IMR-90 (cell line): ENCODE measurements around the gene RB1. TPM values are rescaled to one million over a fixed set of nuclear protein-coding genes. Genes with fewer than 3 reads are reported as not detected.

Source experiments
- ATAC-seq: fragments of 200-7000 bp; cut with Tn5 transposase; 2 replicates; pipeline ENCODE4 v1.9.1; 2020; ENCODE audit warnings: low read depth, mild to moderate bottlenecking, moderate library complexity
- BruUV-seq: library from RNA; stranded (reverse); fragments of 400-500 nt; replicated peaks from 2 replicates; lab custom pipeline; 2021; lab: Mats Ljungman, UMichigan
- CTCF ChIA-PET: fragments of 300-600 bp; formaldehyde crosslinking; extraction: SDS; loops from one replicate; lab custom pipeline; 2021; ENCODE audit warnings: antibody characterized with exemption; lab: Yijun Ruan, JAX
- POLR2A ChIA-PET: fragments of 300-600 bp; sonication (Branson Sonifier 250); formaldehyde crosslinking; loops from one replicate; lab custom pipeline; 2022; ENCODE audit warnings: antibody characterized with exemption; ENCODE audit not compliant: unreplicated experiment; lab: Charles Lee
- DNase-seq: peaks from one replicate; pipeline ENCODE4 v3.0.0; 2013
- H2AFZ ChIP-seq: replicated peaks from 2 replicates; pipeline ENCODE3; 2013; ENCODE audit warnings: low read length, mild to moderate bottlenecking; ENCODE audit not compliant: poor library complexity
- H2AK5ac ChIP-seq: 2 replicates; pipeline ENCODE4 v1.6.1; 2013; ENCODE audit warnings: low read depth, low read length, inconsistent platforms
- H2AK9ac ChIP-seq: replicated peaks from 2 replicates; pipeline ENCODE3; 2013; ENCODE audit warnings: mild to moderate bottlenecking, low read depth, low read length, moderate library complexity; ENCODE audit not compliant: poor library complexity
- H2BK120ac ChIP-seq: 2 replicates; pipeline ENCODE4 v1.6.1; 2013; ENCODE audit warnings: low read depth, low read length, inconsistent platforms
- H2BK15ac ChIP-seq: 3 replicates; pipeline ENCODE4 v1.6.1; 2013; ENCODE audit warnings: low read depth, low read length, inconsistent platforms
- H2BK20ac ChIP-seq: 2 replicates; pipeline ENCODE4 v1.6.1; 2013; ENCODE audit warnings: low read depth, mild to moderate bottlenecking, inconsistent platforms, low read length, moderate library complexity
- H2BK5ac ChIP-seq: 2 replicates; pipeline ENCODE4 v1.6.1; 2013; ENCODE audit warnings: mild to moderate bottlenecking, low read depth, low read length, inconsistent platforms; ENCODE audit not compliant: poor library complexity, severe bottlenecking
- H3K14ac ChIP-seq: replicated peaks from 2 replicates; pipeline ENCODE4 v1.6.1; 2013; ENCODE audit warnings: low read depth, low read length, inconsistent platforms
- H3K18ac ChIP-seq: 2 replicates; pipeline ENCODE4 v1.6.1; 2013; ENCODE audit warnings: low read depth, low read length, control low read depth
- H3K23ac ChIP-seq: 2 replicates; pipeline ENCODE4 v1.6.1; 2013; ENCODE audit warnings: low read depth, low read length, inconsistent platforms
- H3K27ac ChIP-seq: 2 replicates; pipeline ENCODE4 v1.5.1; 2013; ENCODE audit warnings: mild to moderate bottlenecking, control low read depth, low read length; ENCODE audit not compliant: insufficient read depth
- H3K27me3 ChIP-seq: 2 replicates; pipeline ENCODE4 v1.6.1; 2013; ENCODE audit warnings: low read length; ENCODE audit not compliant: control insufficient read depth, insufficient read depth
- H3K36me3 ChIP-seq: 2 replicates; pipeline ENCODE4 v1.6.1; 2013; ENCODE audit warnings: low read length, mixed read lengths; ENCODE audit not compliant: control insufficient read depth, insufficient read depth
- H3K4ac ChIP-seq: 2 replicates; pipeline ENCODE4 v1.6.1; 2013; ENCODE audit warnings: low read depth, low read length, inconsistent platforms
- H3K4me1 ChIP-seq: 2 replicates; pipeline ENCODE4 v1.6.1; 2013; ENCODE audit warnings: low read length, mixed read lengths; ENCODE audit not compliant: control insufficient read depth, insufficient read depth
- H3K4me2 ChIP-seq: 2 replicates; pipeline ENCODE4 v1.6.1; 2013; ENCODE audit warnings: low read depth, mild to moderate bottlenecking, control low read depth, low read length, moderate library complexity
- H3K4me3 ChIP-seq: 2 replicates; pipeline ENCODE4 v1.5.1; 2013; ENCODE audit warnings: low read depth, mild to moderate bottlenecking, control low read depth, low read length, moderate library complexity; ENCODE audit not compliant: insufficient read depth
- H3K56ac ChIP-seq: 2 replicates; pipeline ENCODE4 v1.6.1; 2013; ENCODE audit warnings: low read length, inconsistent platforms; ENCODE audit not compliant: insufficient read depth; ENCODE audit errors: extremely low read depth
- H3K79me1 ChIP-seq, 2 experiments: 2 replicates each; pipeline ENCODE4 v1.6.1; 2013; ENCODE audit warnings: low read length in 2 of 2, inconsistent platforms in 1 of 2, low read depth in 1 of 2
- H3K9ac ChIP-seq: 2 replicates; pipeline ENCODE4 v1.6.1; 2013; ENCODE audit warnings: low read depth, low read length, control low read depth
- H3K9me1 ChIP-seq: 2 replicates; pipeline ENCODE4 v1.6.1; 2013; ENCODE audit warnings: low read length, inconsistent platforms; ENCODE audit not compliant: insufficient read depth
- H3K9me3 ChIP-seq: 2 replicates; pipeline ENCODE4 v1.6.1; 2013; ENCODE audit warnings: low read length; ENCODE audit not compliant: control insufficient read depth, insufficient read depth
- H4K20me1 ChIP-seq: 2 replicates; pipeline ENCODE4 v1.6.1; 2013; ENCODE audit warnings: low read length, inconsistent platforms; ENCODE audit not compliant: insufficient read depth
- H4K5ac ChIP-seq: 2 replicates; pipeline ENCODE4 v1.6.1; 2013; ENCODE audit warnings: mild to moderate bottlenecking, low read depth, low read length, control low read depth
- H4K8ac ChIP-seq, 2 experiments: 2 replicates each; pipeline ENCODE4 v1.6.1; 2013; ENCODE audit warnings: low read depth in 2 of 2, low read length in 2 of 2, control low read depth in 1 of 2, inconsistent platforms in 1 of 2
- H4K91ac ChIP-seq: 2 replicates; pipeline ENCODE4 v1.6.1; 2013; ENCODE audit warnings: low read depth, low read length, inconsistent platforms; ENCODE audit not compliant: insufficient read depth
- BHLHE40 ChIP-seq: fragments of 150-350 bp; IDR thresholded peaks from 2 replicates; pipeline ENCODE4 v1.6.1; 2016; ENCODE audit warnings: mild to moderate bottlenecking, low read depth, low read length
- CEBPB ChIP-seq: IDR thresholded peaks from 2 replicates; pipeline ENCODE4 v1.6.1; 2012; ENCODE audit warnings: low read depth, low read length, improper control_type of control experiment
- CHD1 ChIP-seq: IDR thresholded peaks from 2 replicates; pipeline ENCODE4 v1.6.1; 2012; ENCODE audit warnings: low read depth, low read length, improper control_type of control experiment
- MXI1 ChIP-seq: IDR thresholded peaks from 2 replicates; pipeline ENCODE4 v1.6.1; 2012; ENCODE audit warnings: low read depth, mild to moderate bottlenecking, low read length, moderate library complexity, borderline replicate concordance
- NFE2L2 ChIP-seq: fragments of 150-350 bp; IDR thresholded peaks from 2 replicates; pipeline ENCODE4 v1.6.1; 2016; ENCODE audit warnings: low read depth, mild to moderate bottlenecking, low read length
- POLR2A ChIP-seq: IDR thresholded peaks from 2 replicates; pipeline ENCODE4 v1.6.1; 2012; ENCODE audit warnings: mild to moderate bottlenecking, low read depth, low read length
- USF2 ChIP-seq: fragments of 150-350 bp; IDR thresholded peaks from 2 replicates; pipeline ENCODE4 v1.6.1; 2017; ENCODE audit warnings: mild to moderate bottlenecking, antibody characterized with exemption, low read length, low read depth
- WGBS, 2 experiments: methylation state at CpG; one replicate each; pipeline versions ENCODE4 v1.1.5 to v1.1.7; 2013; ENCODE audit warnings: missing lambda C conversion rate in 2 of 2; ENCODE audit not compliant: insufficient read length in 1 of 2; ENCODE audit errors: extremely low coverage in 2 of 2; 5-methylcytosine and 5-hydroxymethylcytosine counted together
- dilution Hi-C: fragments of 300-500 bp; cut with HindIII; formaldehyde crosslinking; loops from one replicate; pipeline ENCODE4 v1.14.3; 2018; ENCODE audit warnings: low sequenced_read_pairs; ENCODE audit not compliant: unreplicated experiment
- in situ Hi-C: fragments of 300-500 bp; cut with MboI; formaldehyde crosslinking; loops from 3 replicates; pipeline ENCODE4 v1.14.3; 2019; ENCODE audit warnings: low sequenced_read_pairs, inconsistent platforms, mixed read lengths
- intact Hi-C: fragments of 100-400 bp; cut with micrococcal nuclease; formaldehyde crosslinking; loops from 2 replicates; pipeline ENCODE4 v1.10.0; 2022
- polyA plus RNA-seq, 3 experiments: library from polyadenylated mRNA; depleted of rRNA; stranded (reverse); fragments of >200 nt; gene quantifications; 2 replicates each; pipeline ENCODE4 v1.2.3, GENCODE V29; 2012; ENCODE audit warnings: low replicate concordance in 1 of 3
- total RNA-seq: library from RNA; depleted of rRNA; stranded (reverse); fragments of >200 nt; gene quantifications from 2 replicates; pipeline ENCODE4 v1.2.3, GENCODE V29; 2012

Gene RB1
- total and polyA plus RNA-seq, 2 of the 4 experiments (the other 2 are of a cell fraction) = 11.4 to 15.4 TPM

GRCh38 chr13:48404952-48405351 lies 101.4 kb downstream of the RB1 start:
- no peak overlapping the region for H2AK5ac ChIP-seq
- DNase-seq = no peak
- no peak overlapping the region for H2BK15ac ChIP-seq
- H3K9ac ChIP-seq = no peak overlapping the region; the same call in 1 of the 2 replicates
- no peaks in the 10 kb centered on the region for H3K9me1 ChIP-seq
- WGBS, 2 experiments = no CpG with 5 or more reads among the region's 1 CpG
- H2BK5ac ChIP-seq = no peak overlapping the region
- CTCF ChIA-PET = no interaction called here
- TF ChIP-seq BHLHE40 (no peak), USF2 (no peak), CHD1 (no peak), MXI1 (no peak), CEBPB (no peak), NFE2L2 (no peak), POLR2A (no peak)
- no peak overlapping the region for H2AK9ac ChIP-seq
- H2AFZ ChIP-seq = no peak overlapping the region
- no peaks in the 10 kb centered on the region for H4K20me1 ChIP-seq
- H3K27me3 ChIP-seq = no peaks in the 10 kb centered on the region
- in situ Hi-C loops (no loop called here), dilution Hi-C loops (no loop called here), intact Hi-C loops (loop anchor here (5.0 kb wide), 1 partner anchor 127 kb away; the partner anchor contains the start of gene RCBTB2)
- POLR2A ChIA-PET = no interaction called here
- H3K4me2 ChIP-seq = no peak overlapping the region
- no peak overlapping the region for H3K23ac ChIP-seq
- H3K79me1 ChIP-seq = peaks cover 3 to 17% of the 10 kb centered on the region in 2 experiments; a peak in 2 of 4 replicates
- no peak overlapping the region for H3K27ac ChIP-seq
- H3K4me3 ChIP-seq = no peak overlapping the region
- H2BK120ac ChIP-seq = no peak overlapping the region
- H3K56ac ChIP-seq = no peak overlapping the region
- no TSS peak for BruUV-seq
- no peaks in the 10 kb centered on the region for H3K9me3 ChIP-seq
- H4K8ac ChIP-seq = no peak overlapping the region
- no peaks in the 10 kb centered on the region for H3K36me3 ChIP-seq
- no peak overlapping the region for H4K5ac ChIP-seq
- H4K91ac ChIP-seq = no peak overlapping the region
- H3K4me1 ChIP-seq = peaks cover 4% of the 10 kb centered on the region; the same call in 1 of the 2 replicates
- no peak overlapping the region for H3K14ac ChIP-seq
- no peak overlapping the region for H3K4ac ChIP-seq
- H2BK20ac ChIP-seq = no peak overlapping the region
- no peak for ATAC-seq
- H3K18ac ChIP-seq = no peak overlapping the region
